Melanocyte of skin (primary cell): ENCODE data around the gene SCNN1B. TPM values are rescaled to one million over a fixed set of nuclear protein-coding genes. Genes with fewer than 3 reads are reported as not detected.

Experiments
- total RNA-seq, 2 donors: library from RNA; depleted of rRNA; stranded (reverse); fragments of >200 nt; gene quantifications; 2 replicates each; pipeline ENCODE4 v1.2.3, GENCODE V29; 2012

The SCNN1B gene
- total RNA-seq: not detected

GRCh38 chr16:23302045-23302956 is at the start of gene SCNN1B:
SCNN1B (plus strand) TSS chr16:23302302; CDS start chr16:23348600, 46,298 bp downstream.

Other genes with a start within 250 kb of the SCNN1B start
- gene USP31, start 152.8 kb upstream of the SCNN1B start, total RNA-seq: 1 to 10 TPM; 8.3 to 8.6 TPM
- not detected for gene SCNN1G, start 119.6 kb upstream of the SCNN1B start, total RNA-seq
- gene COG7, start 150.9 kb downstream of the SCNN1B start, total RNA-seq: 10 to 100 TPM; 18.6 to 21.7 TPM
- gene GGA2, start 208.2 kb downstream of the SCNN1B start, total RNA-seq: 10 to 100 TPM; 28.2 to 41.6 TPM